NCI-H526 treated with DMSO at 0.1 percent for 48 hours (cell line): Measurements from ENCODE around the gene SDS.

Experiments
- DNase-seq: peaks from one replicate; lab custom pipeline; 2025; lab: John Stamatoyannopoulos, UW

SDS gene

DNA sequence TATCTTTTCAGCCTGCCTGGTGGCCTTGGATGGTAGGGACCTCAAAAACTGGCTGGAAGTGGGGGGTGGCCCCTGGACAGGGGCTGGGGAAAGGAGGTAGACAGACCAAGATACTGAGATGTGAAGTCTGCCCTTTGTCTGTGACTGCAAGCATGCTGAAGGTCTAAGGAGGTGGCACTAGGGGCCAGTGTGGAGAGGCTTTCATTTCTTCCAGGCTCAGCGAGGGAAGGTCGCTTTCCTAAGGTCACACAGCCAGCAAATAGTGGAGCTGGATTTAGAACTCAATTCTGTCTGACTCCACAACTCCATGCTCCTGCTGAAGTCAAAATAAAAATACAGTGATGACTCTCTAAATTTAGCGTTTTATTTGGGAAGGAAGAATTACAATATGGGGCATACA is 56.6 kb downstream of the SDS start:
- no peak for DNase-seq

GRCh38 chr12:113346353-113346752 is 57.3 kb downstream of the SDS start:
- DNase-seq, result no peak

DNA sequence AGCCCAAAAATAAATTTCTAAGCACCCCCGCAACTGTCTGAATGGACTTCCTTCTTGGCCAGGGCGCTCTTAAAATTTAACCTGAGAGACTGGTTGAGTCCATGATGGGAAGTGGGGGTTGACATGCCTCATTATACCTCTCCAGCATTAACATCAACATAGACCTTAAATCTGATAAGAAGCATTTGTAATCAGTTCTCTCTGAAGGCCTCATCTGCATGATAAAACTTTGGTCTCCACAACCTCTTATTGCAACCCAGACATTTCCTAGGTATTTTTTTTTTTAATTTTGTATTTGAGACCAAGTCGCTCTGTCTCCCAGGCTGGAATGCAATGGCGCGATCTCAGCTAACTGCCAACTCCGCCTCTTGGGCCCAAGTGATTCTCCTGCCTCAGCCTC is 58.4 kb downstream of the SDS start:
- no peak for DNase-seq
